Activated CD4-positive, alpha-beta T cell treated with anti-CD3 and anti-CD28 coated beads for 48 hours (primary cell): ENCODE results near the gene ERC1.

Experiments used
- DNase-seq: peaks from one replicate; pipeline ENCODE4 v3.0.0-alpha.2; 2020

Gene ERC1

GRCh38 chr12:990661-991349, at the start of gene ERC1:
ERC1 (plus strand) TSS chr12:991223; CDS start chr12:1027904, 36,681 bp downstream.
- DNase-seq: peak; percentile 86

GRCh38 chr12:943051-943450, 48.0 kb upstream of the ERC1 start:
- no peak for DNase-seq

GRCh38 chr12:944211-944610, 46.8 kb upstream of the ERC1 start:
- DNase-seq: no peak

- DNase-seq: no peak
Observed at GRCh38 chr12:946212-946611, 44.8 kb upstream of the ERC1 start.

GRCh38 chr12:946631-947030, 44.4 kb upstream of the ERC1 start:
- no peak for DNase-seq

- no peak for DNase-seq
Observed at GRCh38 chr12:948238-948637, 42.8 kb upstream of the ERC1 start.

GRCh38 chr12:949453-950191, 41.4 kb upstream of the ERC1 start, which contains the start of gene RAD52:
RAD52 (minus strand) TSS chr12:949694; CDS start chr12:933058, 16,636 bp downstream.
- peak; percentile 99 for DNase-seq

GRCh38 chr12:951176-951575, 39.8 kb upstream of the ERC1 start:
- DNase-seq: no peak

- DNase-seq: peak; percentile 29
Observed at GRCh38 chr12:953776-954175, 37.2 kb upstream of the ERC1 start.

GRCh38 chr12:954741-955140, 36.3 kb upstream of the ERC1 start:
- DNase-seq: no peak

- DNase-seq: no peak
Observed at GRCh38 chr12:955939-956338, 35.1 kb upstream of the ERC1 start.

- DNase-seq: no peak
Observed at GRCh38 chr12:958588-959123, 32.4 kb upstream of the ERC1 start.

GRCh38 chr12:966724-967123, 24.3 kb upstream of the ERC1 start:
- no peak for DNase-seq

- DNase-seq: no peak
Observed at GRCh38 chr12:967641-968040, 23.4 kb upstream of the ERC1 start.

- DNase-seq: no peak
Observed at GRCh38 chr12:968545-968944, 22.5 kb upstream of the ERC1 start.

- no peak for DNase-seq
Observed at GRCh38 chr12:969821-970220, 21.2 kb upstream of the ERC1 start.

GRCh38 chr12:971991-972390, 19.0 kb upstream of the ERC1 start:
- no peak for DNase-seq

GRCh38 chr12:974271-974862, 16.7 kb upstream of the ERC1 start:
- no peak for DNase-seq

GRCh38 chr12:976644-977043, 14.4 kb upstream of the ERC1 start:
- DNase-seq: no peak

GRCh38 chr12:977156-977555, 13.9 kb upstream of the ERC1 start:
- no peak for DNase-seq

- DNase-seq: no peak
Observed at GRCh38 chr12:979349-979748, 11.7 kb upstream of the ERC1 start.

GRCh38 chr12:981176-981828, 9.7 kb upstream of the ERC1 start:
- no peak for DNase-seq

- no peak for DNase-seq
Observed at GRCh38 chr12:981961-982360, 9.1 kb upstream of the ERC1 start.
